Stimulated activated CD4-positive, alpha-beta T cell treated with anti-CD3 and anti-CD28 coated beads, Interleukin-12 subunit alpha, Interleukin-12 subunit beta, amount 100 ng/mL, for 4 hours (primary cell): ENCODE results near the gene VAV2.
"Not testable (repeated sequence)": the region's sequence is repeated elsewhere in the genome, so short reads cannot be mapped to it uniquely, and the experiment has no call there.

Experiments used
- DNase-seq: peaks from one replicate; pipeline ENCODE4 v3.0.0-alpha.2; 2020

The VAV2 gene

DNA sequence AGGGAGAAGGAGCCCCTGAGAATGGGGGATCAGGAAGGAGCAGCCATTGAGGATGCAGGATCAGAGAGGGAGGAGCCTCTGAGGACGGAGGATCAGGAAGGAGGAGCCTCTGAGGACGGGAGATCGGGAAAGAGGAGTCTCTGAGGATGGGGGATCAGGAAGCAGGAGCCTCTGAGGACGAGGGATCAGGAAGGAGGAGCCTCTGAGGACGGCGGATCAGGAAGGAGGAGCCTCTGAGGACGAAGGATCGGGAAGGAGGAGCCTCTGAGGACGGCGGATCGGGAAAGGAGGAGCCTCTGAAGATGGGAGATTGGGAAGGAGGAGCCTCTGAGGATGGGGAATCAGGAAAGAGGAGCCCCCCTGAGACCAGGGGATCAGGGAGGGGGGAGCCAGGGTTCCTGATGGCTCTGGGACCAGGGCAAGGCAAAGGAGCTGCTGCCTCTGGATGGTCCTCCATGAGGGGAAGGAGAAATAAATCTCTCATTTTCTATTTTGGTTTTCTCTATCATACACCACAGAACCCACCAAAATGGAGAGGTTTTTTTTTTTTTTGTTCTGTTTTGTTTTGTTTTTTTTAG lies 231.3 kb downstream of the VAV2 start:
- no peak for DNase-seq

DNA sequence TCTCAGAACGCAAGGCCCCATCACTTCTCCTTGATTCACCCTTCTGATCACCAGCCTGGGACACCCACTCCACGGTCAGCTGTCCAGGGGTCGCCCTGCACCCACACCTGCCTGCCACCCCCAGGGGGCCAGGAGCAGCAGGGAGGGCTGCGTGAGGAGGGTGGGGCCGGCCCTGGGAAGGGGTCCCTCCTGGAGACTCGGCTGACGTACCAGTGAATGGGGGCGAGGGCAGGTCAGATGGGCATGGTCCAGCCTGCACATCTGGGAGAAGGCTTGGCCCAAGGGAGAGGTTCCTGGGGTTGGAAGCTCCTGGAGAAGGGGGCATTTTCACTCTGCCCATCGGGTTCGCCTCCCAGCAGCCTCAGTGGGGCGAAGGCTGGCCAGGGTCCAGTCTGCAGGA lies 232.2 kb downstream of the VAV2 start:
- DNase-seq, result no peak

DNA sequence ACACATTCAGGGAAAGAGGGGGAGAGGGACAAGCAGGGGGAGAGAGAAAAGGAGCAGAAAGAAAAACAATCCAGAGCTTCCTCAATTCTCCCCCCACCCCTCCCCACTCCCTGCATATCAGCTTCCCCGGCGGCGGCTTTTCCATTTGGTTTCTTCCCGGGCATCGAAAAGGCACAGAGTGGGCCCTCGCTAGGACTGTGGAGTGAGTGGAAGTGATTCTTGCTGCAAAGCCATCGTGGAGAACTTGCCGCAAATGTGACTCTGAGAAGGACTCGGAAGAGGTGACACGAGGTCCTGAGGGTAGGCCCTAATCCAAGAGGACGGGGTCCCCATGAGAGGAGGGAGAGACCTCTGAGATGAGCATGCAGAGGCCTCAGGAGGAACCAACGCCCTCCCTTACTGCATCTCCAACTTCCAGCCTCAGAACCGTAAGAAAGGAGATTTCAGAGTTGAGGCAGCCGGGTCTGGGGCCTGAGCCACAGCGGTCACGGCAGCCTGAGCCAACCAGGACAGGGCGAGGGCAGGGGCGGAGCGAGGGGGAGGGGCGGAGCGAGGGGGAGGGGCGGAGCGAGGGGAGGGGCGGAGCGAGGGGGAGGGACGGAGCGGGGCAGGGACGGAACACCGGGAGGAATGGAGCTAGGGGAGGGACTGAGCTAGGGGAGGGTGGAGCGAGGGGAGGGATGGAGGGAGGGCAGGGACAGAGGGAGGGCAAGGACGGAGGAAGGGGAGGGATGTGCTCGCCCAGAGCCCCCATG lies 232.8 kb downstream of the VAV2 start:
- no peak for DNase-seq

DNA sequence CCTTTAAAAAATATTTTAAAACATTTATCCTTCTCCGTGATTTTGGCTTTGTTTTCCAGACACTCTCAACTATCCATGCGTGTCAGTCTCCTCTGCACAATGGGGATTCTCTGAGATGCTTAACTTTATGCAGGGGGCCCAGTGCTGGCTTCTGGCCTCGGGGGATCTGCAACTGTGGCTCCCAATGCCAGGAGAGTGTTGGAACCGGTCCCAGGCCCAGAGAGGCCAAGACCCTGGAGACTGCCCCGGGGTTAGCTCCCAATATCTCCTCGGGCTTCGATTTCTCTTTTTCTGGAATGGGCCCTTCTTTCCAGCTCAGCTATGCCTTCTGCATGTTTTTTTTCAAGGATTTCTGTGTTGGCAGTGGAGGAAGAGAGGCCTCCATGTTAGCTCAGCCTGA lies 233.9 kb downstream of the VAV2 start:
- no peak for DNase-seq

DNA sequence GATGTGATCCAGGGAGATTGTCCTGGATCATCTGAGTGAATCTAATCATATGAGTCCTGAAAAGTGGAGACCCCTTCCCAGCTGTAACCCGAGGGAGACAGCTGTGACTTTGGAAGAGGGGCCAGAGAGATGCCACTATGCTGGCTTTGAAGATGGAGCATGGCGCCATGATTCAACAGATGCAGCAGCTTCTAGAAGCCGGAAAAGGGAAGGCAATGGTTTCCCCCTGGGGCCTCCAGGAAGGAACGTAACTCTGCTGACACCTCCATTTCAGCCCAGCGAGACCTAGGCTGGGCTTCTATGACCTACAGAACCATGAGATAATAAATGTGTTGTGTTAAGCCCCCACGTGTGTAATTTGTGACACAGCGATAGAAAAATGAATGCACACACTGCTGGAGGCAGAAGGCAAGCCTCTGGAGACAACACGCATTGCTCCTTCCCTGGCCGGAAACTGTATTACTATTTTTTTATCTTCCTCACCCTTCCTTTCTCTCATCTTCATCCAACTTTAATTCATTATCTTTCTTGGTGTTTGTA lies 237.4 kb downstream of the VAV2 start:
- DNase-seq, result no peak

DNA sequence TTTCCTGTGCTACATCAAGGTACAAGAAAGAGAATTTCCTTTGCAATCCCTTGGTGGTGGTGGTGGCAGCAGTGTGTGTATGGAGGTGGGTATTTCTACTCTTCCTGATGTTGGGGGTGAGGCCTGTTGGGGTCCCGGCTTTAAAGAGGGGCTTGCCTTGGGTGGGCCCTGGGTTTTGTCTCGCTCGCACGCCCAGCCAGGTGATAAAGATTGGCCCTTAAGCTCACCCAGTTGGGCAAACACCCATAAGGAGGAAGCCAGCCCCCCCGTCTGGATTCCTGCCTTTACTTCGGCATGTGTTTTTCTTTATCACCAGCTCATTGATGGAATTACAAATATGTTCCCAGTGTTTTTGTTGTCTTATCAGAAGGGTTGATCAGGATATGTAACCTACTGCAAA lies 237.9 kb downstream of the VAV2 start:
- DNase-seq, result no peak

DNA sequence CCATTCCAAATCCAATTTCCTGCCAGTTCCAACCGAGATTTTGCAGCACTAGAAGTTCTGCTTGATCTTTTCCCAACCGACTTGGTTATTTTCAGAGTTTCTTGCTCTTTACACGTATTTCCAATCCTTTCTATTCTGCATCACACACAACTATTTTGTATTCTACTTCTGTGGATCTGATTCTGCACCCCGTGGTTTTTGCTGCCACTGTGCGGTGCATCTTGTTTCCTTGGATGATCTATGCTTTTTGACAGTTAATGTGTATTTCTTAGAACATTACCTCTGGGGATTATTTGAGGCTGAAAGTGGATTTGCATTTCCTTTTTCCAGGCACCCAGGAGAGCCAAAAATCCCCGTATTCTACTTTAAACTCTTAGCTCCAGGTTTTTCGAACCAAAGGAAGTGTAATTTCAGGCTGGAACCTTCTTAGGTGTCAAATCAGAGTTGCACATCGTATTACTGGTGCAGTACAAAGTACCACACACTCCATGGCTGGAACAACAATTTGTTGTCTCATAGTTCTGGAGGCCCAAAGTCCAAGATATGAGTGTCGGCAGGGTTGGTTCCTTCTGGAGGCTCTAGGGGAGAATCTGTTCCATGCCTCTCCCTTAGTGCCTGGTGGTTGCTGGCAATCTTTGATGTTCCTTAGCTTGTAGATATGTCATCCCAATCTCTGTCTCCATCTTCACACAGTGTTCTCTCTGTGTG lies 239.2 kb downstream of the VAV2 start:
- no peak for DNase-seq

DNA sequence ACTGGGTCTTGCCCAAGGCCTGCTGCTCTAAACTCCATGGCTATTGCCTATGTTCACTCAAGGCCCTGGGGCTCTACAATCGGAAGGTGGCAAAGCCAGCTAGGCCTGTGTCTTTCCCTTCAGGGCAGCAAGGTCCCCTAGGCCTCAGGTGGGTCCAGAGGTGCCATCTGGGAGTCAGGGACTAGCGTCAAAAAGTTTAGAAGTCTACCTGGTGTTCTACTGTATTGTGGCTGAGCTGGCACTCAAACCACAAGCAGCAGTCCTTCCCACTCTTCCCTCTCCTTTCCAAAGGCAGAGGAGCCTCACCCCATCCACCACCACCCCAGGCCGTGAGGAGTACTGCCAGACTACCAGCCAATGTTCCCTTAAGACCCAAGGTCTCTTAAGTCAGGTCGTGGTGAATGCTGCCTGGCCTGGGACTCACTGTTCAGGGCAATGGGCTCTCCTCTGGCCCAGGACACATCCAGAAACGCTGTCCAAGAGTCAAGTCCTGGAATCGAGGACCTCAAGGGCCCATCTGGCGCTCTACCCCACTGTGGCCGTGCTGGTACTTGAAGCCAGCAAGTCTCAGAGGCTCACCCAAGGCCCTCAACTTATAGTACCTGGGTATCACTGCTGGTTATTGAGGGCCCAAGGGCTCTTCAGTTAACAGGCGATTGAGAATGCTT lies 241.0 kb downstream of the VAV2 start:
- DNase-seq, result no peak

DNA sequence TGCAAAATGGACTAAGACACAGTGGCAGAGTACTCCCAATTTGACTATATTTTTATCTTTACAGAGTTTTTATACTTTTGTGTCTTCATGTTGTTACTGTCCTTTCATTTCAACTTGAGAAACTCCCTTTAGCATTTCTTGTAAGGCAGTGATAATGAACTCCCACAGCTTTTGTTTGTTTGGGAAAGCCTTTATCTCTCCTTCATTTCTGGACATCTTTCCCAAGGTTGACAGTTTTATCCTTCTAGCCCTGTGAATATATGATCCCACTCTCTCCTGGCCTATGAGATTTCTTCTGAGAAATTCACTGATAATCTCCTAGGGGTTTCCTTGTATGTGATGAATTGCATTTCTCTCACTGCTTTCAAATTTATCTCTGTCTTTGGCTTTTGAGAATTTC lies 244.8 kb downstream of the VAV2 start:
- DNase-seq, result no peak

DNA sequence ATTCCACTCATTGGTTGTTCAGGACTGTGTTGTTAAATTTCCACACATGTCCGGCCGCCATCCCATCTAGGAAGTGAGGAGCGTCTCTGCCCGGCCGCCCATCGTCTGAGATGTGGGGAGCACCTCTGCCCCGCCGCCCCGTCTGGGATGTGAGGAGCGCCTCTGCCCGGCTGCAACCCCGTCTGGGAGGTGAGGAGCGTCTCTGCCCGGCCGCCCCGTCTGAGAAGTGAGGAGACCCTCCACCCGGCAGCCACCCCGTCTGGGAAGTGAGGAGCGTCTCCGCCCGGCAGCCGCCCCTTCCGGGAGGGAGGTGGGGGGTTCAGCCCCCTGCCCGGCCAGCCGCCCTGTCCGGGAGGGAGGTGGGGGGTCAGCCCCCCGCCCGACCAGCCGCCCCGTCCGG lies 247.6 kb downstream of the VAV2 start:
- DNase-seq, result not testable (repeated sequence)

DNA sequence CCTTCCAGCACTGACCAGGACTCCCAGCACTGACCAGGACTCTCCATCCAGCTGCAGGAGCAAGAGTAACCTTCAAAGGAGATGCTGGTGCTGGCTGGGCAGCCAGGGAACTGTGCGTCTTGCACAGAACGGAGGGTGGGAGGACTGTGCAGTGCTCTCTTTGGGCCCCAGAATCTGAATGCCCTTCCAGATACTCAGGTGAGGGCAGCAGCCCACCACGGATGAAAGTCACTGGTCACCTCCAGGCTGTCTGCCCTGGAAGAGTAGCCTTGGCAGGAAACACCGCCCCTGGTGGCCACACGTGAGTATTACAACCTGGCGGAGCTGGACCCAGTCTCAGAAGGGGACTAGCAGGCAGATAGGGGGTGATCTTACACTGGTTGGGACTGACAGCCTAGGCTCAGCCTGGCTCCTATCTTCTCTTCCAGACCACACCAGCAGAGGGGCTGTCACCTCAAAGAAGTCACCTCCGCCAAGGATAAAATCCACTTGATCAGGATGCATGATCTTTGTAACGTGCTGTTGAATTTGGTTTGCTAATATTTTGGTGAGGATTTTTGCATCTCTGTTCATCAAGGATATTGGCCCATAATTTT lies 249.2 kb downstream of the VAV2 start:
- DNase-seq, result peak; percentile 75

DNA sequence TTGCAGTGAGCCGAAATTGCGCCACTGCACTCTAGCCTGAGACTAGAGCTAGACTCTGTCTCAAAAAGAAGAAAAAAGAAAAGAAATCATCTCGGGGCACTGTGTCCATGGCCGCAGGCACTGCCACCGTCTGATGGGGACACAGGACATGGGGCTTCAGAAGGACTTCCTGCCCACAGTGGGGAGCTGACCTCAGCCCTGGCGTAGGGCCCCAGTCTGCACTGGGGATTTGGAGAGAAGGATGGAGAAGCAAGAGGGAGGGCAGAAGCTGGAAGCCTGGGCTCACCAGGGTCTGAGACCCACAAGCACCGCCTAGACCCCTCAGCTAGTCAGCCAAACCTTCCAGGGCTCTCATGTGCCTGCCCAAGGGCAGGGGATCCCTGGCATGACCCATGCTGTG lies 249.9 kb downstream of the VAV2 start:
- no peak for DNase-seq

DNA sequence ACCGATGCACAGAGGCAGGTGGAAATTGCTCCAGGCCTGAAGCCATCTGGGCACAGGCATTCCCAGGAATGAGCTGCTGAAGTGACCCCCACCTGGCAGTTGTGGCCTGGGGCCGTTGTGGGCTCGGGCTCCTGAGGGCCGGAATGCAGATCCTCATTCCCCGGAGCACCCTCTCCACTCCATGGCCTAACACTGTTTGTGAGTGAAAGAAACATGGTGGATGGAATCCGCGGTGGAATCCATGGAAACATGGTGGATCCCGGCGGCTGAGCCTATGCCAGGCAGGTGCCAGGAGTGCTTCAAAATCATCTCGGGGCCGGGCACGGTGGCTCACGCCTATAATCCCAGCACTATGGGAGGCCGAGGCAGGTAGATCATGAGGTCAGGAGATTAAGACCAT lies 250.4 kb downstream of the VAV2 start:
- no peak for DNase-seq

DNA sequence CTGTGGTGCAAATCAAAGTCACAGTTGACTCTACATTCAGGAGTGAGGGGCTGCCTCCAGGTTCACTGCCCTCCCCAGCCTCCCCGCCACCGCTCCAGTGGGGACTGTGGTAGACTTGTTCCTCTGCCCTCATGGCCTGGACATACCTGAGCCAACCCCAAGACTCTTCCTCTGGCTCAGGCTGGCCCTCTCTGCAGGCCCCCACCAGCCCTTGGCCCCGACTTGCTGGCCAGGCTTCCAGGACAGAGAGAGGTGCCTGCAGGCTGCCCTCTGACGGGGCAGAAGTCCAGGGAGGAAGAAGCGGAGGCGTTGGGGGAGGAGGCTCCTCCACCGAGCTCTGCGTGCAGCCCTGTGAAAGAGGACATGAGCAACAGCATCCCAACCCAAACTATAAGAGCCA lies 251.2 kb downstream of the VAV2 start:
- DNase-seq, result no peak

DNA sequence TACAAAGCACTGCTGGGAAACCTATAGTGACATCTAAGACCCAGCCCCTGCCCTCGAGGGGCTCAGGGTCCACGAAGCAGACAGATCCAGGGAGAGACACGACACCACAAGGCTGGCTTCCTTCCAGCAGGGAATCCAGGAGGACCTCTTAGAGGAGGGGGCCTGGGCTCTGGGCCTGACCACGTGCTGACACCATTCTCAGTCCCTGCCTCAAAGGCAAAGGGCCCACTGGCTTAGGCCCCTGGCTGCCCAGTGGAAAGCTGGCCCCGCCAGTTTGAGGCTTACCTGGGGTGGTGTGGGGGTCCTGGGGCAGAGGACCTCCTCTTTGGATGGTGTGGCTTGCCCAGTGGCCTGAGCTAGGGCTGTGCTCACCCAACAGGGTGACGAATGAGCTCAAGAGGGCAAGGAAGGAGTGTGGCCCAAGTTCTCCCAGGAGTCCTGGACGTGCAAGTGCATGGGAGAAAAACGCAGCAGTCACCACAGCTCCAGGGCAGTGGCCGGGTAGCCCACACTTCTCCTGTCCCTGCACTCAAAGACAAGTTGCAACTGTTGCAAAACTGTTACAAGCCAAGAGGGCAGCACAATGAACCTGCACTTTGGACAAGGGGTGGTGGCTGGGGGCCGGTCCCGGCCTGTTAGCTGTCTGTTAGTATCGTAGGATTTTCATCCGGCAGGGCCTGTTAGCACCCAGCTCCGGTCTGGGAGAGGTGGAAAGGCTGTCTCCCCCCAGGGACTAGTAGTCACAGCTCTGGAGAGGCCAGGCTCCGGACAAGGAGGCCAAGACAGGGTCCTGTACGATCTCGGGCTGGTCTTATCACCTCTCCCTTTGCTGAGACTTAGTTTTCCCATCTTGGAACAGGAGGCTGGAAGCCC lies 252.5 kb downstream of the VAV2 start:
- no peak for DNase-seq

DNA sequence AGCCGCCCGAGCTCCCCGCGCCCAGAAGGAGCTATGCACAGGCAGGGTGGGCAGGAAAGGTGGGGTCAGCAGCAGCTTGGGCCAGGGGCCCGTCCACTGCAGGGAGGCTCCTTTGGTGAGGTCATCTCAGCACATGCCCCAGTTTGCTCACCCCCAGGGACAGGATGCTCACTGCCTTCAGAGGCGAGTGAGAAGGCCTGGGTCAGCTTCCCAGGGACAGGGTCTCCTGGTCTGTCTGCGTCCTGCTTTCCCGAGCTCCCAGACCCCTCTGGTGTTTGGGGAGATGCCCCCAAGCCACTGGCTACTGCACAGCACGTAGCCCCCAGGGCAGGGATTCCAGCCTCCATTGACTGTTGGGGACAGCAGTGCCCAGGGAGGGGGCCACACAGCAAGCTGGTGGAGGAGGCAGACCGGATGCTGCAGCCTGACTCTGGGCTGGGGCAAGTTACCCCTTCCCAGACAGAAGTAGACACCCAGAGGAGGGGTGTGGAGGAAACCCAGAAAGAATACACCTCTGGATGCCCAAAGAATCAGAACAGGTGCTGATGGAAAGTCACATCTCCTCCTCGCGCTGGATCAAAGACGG lies 253.4 kb downstream of the VAV2 start:
- no peak for DNase-seq

DNA sequence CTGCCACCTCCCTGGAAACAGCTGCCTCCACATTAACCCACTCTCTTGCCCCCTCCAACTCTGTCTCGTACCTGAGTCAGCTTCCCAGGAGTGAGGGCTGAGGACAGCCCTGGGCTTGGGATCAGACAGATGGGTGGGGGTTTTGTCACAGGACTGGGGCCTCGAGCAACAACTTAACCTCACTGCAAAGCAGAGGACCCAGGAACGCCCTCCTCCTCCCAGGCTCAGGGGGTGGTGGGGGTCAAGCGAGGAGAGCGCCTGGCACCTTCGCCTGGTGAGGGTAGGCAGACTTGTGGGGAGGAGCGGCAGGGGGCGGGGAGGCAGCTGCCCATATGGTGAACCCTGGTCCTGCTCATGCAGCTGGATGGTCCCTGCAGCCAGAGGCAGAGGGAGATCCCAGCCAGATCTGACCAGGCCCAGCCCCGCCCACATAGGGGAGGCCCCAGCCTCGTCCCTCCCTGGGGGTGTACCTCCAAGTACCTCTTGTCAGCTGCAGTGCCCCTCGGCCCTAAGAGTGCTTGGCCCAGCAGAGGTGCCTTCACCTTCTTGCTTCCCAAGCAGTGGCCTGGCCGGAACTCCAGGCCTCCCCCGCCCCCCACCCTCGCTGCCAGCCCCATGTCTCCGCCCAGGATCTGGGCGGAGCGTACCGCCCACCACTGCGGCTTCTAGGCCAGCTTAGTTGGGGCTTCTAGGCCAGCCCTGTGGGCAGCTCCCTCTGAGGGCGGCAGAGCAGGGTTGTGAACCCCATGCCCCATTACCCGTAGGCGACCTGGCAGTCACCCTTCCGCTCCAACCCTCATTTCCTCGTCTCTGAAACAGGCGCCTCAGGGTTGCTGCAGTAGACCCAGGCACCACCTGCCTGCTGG lies 254.1 kb downstream of the VAV2 start, which contains the start of gene SARDH:
TSS of gene SARDH (minus strand) at position 579 of the 866 bp plus-strand sequence. CDS start 4,179 bp downstream, outside the sequence.
- DNase-seq, result peak; percentile 30

DNA sequence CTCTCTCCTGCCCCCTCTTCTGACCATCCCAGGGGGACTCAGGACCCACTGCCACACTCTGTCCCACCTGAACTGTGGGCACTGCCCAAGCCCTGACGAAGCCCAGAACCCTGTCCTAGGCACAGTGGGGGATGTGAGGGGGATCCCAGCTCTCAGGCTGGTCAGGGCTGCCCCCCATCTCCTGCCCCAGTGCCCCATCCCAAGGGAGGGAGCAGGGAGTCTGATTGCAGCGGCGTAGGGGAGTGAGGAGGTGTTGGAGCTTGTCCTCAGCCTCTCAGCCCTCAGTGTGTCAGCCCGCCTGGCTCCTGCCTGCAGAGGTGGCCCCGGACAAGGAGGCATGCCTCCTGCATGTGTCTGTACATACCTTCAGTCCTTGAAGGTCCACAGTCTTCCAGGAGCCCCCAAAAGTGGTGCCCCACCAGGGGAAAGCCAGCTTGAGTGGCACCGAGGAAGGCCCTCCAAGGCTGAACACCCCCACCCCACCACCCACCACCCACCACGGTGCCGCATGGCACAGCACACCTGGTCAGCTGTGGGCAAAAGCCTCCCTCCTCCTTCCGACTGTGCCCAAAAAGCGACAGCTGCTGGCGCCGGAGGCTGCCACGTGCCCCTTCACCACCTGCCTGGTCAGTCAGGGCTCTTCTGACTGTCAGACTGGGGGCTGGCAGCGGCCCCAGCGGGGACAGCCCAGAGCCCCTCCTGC lies 254.9 kb downstream of the VAV2 start:
- DNase-seq, result no peak

DNA sequence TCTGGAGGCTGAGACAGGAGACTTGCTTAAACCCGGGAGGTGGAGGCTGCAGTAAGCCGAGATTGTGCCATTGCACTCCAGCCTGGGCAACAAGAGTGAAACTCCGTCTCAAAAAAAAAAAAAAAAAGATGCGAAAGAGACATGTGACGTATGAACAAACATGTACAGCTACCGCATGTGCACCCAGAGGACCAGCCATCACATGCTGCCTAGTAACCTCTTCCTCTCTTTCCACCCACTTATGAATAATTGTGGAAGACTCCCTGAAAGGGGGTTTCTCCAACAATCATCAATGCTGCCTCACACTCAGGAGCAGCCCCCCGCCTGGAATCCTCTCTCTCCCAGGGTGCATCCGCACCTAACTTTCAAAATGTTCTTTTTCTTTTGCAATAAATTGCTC lies 256.2 kb downstream of the VAV2 start:
- no peak for DNase-seq

DNA sequence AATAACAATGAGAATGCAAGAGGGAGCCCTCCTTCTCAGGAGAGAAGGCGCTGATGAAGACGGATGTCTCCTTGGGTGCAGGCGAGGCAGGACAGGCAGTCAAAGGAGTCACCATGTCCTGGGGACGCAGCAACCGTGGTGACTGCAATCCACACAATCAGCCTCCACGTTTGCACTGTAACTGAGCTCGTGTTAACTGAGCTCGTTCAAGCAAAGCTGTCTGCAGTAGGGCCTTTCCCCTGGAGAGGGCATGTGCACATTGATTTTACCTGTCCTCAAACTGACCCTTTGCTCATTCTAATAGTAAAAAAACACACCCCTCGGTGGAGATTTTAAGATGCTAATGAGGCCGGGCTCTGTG lies 256.7 kb downstream of the VAV2 start:
- DNase-seq, result no peak
